ENCODE measurements around the gene TMEM81.

- TF ChIP-seq CTCF (IDR thresholded peaks at IDR 0.05) (no peak), ZFX (IDR thresholded peaks at IDR 0.05; ENCODE audit: borderline replicate concordance) (no peak)
These were observed 13.2 kb downstream of the TMEM81 start for GRCh38 chr1:205071028-205071409.

Data from 22Rv1 (cell line).